Stimulated activated CD8-positive, alpha-beta memory T cell treated with anti-CD3 and anti-CD28 coated beads, Interleukin-7, amount 100 ng/mL, for 48 hours (primary cell): ENCODE data around the gene ANKRD13D.

Experiments
- DNase-seq, 2 donors: peaks; one replicate each; pipeline ENCODE4 v3.0.0-alpha.2; 2020; ENCODE audit warnings: low read depth in 1 of 2; ENCODE audit errors: extremely low read depth in 1 of 2

Gene ANKRD13D

DNA sequence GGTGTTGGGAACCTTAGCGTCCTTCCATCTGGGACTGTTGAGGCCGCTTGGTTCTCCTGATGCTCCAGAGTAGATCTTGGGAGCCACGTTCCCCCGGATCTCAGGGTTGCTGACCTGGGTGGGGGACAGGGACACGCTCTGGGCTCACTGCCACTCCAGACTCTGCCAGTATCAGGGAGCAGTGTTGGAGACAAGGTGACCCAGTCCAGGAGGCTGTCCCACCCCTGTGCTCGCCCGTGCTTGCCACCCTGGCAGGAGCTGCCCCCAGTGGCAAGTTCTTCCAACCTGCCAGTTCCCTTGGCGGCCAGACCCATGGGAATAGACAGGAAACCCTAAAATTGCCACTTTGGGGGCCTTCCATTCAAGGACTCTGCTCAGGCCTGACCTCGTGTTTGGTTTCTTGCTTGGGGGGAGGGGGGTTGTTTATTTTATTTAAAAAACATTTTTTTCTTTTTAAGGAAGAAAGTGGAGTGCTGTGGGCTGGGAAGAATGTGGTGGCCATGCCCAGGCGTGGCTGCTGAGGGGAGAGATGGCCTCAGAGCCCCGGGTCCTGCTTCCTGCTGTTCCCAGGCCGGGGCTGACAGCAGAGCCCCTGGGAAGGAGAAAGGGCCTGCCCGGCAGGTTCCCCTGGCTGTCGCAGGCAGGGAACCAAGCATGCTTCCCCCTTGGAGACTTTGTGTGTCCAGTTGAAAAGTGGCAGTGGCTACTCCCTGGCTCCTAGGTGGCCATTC, 15.7 kb upstream of the ANKRD13D start:
- DNase-seq = no peak

DNA sequence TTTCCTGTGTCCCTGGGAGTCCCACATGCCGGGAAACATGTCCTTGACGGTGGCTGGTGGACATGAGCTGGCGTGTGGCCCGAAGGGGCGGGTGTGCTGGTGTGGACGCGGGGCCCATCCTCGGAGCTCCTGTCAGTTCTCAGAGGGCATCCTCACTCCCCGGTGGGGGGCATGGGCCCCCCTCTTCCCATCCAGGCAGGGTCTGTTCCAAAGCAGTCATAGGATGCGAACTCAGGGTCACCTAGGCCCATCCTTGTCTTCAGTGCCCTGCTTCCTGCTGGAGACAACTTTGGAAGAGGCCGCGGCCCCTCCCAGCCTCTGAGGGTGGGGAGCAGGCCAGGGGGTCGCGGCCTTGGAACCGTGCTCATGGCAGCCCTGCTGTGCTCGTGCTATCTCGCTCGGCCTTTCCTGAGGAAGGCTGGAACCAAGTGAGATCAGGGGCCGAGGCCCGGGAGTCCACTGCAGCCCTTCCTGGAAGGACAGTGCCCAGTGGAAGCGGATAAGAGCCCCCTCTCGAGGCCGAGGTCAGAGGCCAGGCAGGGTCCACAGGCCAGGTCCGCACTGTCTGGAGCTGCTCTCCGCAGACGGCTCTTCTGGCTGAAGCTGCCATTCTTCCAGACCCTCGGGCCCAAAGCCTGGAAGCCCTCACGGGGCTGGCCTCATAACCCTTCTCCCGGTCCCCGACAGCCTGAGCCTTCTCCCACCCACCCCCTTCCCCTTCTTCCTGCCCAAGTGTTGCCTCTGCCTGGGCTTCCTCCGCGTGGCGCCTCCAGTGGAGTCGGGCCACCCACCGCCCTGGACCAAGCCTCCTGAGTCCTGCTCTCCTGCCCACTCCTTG, 14.1 kb upstream of the ANKRD13D start:
- DNase-seq = no peak

DNA sequence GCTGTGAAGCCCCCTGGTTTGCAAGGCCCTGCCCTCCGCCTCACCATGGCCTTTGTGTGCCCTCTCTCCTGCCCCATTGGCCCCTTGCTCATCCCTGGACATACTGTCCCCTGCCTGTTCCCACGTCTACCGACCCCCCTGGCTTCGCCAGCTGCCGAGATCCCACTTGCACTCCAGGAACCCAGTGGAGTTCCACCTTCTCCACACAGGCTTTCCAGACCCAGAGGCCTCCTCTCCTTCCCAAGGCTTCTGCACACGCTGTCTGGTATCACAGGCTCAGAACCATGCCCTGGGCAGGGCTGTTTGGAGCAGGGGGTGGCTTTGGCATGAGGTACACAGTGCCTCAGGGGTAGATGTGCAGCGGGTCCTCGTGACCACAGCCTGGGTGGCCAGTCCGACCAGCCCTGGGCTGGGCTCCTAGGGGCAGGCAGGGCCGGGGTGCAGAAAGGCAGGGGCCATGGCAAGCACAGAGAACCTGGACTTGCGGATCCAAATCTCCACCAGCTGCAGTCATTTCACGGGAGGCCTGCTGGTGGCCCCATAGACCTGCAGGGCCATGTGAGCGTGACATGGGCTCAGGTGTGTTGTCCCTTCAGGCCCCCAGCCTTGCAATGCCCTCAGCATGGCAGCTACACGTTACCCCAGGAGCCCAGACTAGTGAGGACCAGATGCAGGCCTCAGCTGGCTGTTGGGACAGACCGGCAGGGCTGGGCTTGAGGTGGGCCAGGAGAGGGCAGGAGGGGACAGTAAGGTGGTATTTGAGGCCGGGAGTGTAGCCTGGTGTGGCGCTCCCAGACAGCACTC, 13.3 kb upstream of the ANKRD13D start:
- no peak for DNase-seq

DNA sequence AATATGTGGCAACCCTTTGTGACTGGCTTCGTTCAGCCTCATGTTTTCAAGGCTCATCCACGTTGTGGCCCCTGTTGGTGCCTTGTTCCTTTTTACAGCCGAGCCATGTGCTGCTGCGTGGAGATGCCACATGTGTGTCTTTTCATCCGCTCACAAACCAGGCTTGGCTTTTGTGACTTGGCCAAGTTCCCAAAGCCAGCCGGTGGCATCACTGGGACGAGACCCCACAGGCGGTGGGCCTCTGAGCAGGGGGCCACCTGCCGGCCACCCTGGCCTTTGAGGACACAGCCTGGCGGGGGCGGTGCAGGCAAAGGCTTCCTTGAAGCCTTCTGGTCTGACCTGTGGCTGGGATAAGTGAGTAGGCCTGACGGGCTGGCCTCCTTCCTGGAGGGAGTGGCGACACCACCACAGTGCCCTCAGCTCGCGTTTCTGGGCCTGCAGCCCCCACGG, 12.3 kb upstream of the ANKRD13D start:
- peak; percentile 57 to 63 for DNase-seq

DNA sequence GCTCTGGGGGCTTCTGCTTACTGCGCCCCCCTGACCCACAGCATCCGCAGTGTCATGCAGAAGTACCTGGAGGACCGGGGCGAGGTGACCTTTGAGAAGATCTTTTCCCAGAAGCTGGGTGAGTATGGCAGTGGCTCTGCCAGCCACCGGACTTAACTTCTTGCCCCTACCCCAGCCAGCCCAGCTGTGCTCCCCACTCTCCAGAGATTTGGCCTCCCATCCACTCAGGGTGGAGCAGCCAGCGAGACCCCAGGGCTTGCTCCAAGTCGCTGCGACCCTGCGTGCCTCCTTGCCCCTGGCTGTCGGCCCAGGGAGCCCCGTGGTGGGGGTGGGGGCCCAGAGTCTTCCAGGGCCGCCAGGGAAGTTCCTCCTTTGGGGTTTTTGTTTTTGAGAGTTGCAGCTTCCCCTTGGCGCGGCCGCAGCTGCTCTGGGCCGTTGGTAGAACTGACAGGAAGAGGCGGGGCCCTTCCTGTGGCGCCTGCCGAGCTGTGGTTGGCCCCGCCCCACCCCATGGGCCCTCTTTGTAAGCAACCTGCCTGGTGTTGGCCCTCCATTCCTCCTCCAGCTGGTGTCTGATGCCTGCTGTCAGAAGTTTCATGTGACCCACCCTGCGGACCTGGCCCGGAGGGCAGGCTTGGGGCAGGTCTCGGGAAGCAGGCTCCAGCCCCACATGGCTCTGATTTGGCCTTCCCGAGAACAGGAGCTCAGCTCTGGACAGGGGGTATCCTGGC, 11.7 kb upstream of the ANKRD13D start:
- peak; percentile 83 to 86 for DNase-seq

DNA sequence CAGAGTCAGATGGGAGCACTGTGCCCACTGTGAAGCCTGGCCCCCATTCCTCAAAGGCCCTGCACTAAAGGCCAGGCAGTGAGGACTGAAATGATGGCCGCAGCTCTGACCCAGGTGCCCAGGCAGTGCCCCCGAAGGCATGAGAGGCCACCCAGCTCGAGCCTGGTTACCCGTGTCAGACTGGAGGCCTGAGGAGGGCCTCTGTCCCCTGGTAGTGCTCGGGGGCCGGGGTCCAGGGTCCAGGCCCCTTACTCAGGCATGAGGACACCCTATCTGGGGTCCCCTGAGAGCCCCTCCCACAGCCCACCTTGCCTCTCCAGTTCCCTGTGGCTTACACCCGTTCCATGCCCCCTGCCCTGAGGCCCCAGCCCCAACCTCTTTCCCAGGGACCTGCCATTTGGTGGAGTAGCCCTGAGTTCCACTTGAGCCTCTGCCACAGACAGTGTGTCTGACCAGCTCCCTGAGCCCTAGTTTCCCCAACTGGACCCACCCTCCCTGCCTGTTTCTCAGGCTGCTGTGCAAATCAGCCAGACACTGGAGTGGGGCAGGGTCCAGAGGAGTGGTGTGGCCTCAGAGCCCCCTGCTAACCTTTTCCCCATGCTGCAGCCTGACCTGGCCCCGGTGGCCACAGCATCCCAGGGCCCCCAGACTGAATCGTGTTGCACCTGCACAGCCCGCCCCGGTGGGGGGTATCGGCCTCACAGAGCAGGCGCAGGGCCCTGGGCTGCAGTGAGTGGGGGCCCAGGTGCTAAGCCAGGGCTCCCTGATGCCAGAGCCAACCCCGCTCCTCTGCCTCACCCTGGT, 10.8 kb upstream of the ANKRD13D start:
- no peak for DNase-seq

DNA sequence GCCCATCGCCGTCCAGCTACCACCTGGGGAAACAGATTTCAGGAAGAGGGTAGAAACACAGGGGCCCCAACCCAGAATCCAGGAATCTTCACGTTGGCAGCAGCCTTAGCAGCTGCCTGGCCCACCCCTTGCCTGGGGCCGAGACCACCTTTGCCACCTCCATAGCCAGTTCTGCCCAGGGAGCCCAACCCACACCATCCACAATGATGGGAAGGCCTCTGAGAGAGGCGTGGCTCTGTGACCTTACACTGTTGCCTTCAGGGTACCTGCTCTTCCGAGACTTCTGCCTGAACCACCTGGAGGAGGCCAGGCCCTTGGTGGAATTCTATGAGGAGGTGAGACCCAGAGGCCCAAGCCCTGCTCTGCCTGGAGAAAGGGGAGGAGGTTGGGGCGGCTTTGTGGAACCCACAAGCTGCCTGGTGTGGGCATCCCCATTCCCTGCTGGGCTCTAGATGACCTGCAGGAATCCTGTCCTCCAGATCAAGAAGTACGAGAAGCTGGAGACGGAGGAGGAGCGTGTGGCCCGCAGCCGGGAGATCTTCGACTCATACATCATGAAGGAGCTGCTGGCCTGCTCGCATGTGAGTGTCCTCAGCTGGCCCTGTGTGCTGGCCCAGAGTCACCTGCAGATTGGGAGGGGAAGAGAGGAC, 10.0 kb upstream of the ANKRD13D start:
- no peak for DNase-seq

DNA sequence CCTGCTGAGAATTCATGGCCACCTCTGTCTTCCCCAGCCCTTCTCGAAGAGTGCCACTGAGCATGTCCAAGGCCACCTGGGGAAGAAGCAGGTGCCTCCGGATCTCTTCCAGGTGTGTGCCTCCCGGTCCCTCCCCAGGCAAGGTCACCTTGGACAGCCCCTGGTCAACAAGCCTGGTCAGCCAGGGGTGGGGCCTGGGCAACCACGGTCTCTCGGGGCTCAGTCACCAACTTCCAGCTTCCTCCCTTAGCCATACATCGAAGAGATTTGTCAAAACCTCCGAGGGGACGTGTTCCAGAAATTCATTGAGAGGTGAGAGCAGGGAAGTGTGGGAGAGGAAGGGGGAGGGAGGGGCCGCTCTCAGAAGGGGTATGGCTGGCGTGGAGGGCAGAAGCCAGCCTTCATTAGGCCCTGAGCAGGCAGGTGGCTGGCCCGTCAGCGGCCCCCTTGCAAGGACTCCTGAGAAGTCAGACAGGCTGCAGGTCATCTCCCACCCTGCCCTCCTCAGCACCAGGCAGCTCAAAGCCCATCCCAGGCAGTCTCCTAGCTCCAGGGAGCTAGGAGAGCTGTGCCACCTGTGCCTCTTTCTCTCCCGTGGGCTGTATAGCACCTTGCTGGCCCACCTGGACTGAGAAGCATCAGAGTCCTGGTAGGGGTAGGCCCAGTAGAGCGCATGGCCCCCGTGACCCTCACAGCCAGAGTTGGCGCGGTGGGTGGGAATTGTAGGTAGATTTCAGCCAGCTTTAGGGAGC, 9.3 kb upstream of the ANKRD13D start:
- DNase-seq = no peak

DNA sequence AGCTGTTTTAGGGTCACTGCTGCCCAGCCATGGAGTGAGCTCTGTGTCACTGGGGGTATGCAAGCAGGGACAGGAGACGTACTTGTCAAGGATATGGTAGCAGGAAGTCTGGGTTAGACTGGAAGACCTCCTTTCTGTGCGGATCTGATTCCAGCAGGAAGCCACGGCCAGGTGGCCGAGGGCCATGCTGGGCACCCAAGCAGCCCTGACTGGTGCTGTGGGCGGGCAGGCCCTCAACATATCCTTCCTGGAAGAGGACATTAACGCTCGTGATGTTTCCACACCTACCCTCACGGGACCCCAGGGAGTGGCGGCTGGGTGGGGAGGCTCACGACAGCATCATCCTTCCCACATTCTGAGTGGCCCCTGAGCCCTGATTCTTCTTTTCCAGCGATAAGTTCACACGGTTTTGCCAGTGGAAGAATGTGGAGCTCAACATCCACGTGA, 8.7 kb upstream of the ANKRD13D start:
- no peak for DNase-seq

DNA sequence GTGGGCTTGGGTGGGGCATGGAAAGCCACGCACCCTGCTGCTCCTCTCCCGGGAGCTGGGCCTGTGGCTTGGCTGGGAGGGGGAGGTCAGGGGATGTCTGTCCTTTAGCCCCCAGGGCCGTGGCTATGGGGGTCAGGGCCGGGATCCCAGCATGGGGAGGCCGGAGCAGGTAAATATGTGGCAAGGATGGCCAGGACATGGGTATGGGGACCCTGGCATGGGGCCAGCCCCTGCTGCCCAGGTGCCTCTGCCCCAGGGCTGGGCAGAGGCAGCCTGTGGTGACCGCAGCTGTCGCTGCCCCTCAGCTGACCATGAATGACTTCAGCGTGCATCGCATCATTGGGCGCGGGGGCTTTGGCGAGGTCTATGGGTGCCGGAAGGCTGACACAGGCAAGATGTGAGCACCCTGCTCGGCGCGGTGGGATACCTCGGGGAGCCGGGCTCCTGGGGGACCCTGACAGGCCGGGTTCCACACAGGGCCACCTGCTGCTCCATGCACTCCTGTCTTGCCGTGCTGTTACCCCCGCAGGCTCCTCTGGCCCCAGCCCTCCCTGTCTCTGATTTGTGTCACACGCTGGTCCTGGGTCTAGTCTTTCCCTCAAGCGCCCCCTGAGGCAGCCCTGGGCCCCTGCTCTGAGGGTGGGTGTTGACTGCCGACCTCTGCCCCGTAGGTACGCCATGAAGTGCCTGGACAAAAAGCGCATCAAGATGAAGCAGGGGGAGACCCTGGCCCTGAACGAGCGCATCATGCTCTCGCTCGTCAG, 8.1 kb upstream of the ANKRD13D start:
- no peak for DNase-seq

DNA sequence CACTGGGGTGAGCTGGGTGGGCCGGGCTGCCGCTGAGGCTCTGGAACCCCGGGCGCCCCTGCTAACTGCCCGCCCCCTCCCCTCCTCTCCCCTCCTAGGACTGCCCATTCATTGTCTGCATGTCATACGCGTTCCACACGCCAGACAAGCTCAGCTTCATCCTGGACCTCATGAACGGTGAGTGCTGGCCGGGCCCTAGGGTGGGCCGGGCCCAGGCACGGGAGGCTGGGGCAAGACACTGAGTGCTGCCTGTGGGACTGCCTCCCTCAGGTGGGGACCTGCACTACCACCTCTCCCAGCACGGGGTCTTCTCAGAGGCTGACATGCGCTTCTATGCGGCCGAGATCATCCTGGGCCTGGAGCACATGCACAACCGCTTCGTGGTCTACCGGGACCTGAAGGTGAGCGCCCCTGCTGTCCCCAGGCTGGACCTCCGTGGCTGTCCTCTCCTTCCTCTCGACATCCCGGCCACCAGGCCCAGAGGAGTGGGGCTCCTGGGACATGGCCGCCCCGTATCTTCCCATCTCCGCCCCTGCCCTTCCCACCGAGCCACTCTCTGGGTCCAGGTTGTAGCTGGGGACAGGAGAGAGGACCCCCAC, 7.5 kb upstream of the ANKRD13D start:
- no peak for DNase-seq

DNA sequence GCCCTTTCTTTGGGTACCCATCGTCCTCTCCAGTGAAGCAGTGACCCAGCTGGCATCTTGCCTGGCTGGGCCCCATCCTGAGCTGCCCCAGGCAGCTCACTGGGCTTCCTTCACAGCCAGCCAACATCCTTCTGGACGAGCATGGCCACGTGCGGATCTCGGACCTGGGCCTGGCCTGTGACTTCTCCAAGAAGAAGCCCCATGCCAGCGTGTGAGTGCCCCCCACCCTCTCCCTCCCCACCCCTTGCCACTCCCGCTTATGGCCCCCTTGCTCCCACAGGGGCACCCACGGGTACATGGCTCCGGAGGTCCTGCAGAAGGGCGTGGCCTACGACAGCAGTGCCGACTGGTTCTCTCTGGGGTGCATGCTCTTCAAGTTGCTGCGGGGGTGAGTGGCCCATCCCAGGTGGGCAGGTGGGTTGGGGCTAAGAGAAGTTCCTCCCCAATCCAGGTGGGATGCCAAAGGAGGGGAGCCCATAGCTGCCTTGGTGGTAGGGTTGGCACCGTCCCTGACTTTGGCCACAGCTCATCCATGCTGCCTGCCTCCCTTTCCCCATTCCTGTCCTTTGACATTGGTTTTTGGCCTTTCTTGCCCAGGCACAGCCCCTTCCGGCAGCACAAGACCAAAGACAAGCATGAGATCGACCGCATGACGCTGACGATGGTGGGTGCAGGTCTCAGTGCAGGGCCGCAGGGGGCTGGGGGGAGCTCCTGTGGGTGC, 6.8 kb upstream of the ANKRD13D start:
- DNase-seq = no peak

DNA sequence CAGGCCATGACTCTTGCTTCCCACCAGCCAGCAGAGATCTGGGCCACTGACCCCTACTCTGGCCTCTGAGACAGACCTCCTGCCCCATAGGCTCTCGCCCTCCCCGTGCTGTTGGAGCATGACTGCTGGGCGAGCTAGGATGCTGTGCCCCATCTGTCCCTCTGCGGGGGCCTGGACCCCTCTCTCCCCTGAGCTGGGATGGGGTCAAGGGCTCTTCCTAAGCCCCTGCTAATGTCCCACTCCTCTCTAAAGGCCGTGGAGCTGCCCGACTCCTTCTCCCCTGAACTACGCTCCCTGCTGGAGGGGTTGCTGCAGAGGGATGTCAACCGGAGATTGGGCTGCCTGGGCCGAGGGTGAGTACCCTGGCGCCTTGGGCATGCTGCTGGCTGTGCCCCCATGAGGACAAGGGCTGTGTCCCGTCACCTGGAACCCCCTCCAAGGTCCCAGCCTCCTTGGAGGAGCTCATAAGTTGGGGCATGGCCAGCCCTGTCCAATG, 6.2 kb upstream of the ANKRD13D start:
- no peak for DNase-seq

DNA sequence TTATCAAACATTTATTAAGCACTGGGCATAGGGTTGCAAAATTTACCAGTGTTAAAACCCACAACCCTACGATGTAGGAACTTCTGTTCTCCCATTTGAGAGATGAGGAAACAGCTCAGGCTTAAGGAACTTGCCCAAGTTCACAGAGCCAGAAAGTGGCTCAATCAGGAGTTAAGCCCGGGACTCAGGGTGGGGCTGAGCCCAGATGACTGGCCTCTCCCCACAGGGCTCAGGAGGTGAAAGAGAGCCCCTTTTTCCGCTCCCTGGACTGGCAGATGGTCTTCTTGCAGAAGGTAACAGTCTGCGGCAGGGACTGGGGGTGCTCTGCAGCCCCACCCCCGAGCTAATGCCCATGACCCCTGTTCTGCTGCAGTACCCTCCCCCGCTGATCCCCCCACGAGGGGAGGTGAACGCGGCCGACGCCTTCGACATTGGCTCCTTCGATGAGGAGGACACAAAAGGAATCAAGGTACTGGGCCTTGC, 5.6 kb upstream of the ANKRD13D start:
- no peak for DNase-seq

DNA sequence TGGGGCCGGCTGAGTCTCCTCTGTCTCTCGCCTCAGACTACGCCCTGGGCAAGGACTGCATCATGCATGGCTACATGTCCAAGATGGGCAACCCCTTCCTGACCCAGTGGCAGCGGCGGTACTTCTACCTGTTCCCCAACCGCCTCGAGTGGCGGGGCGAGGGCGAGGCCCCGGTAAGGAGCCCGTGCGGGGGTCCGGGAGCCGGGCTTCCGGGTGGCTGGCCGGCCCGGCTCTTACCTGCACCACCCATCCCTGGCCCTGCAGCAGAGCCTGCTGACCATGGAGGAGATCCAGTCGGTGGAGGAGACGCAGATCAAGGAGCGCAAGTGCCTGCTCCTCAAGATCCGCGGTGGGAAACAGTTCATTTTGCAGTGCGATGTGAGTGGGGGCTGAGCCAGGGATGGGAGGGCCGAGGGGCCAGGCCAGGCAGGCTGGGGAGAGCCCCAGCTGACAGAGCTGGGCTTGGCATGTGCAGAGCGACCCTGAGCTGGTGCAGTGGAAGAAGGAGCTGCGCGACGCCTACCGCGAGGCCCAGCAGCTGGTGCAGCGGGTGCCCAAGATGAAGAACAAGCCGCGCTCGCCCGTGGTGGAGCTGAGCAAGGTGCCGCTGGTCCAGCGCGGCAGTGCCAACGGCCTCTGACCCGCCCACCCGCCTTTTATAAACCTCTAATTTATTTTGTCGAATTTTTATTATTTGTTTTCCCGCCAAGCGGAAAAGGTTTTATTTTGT, 4.1 kb upstream of the ANKRD13D start:
- no peak for DNase-seq
